ENCODE results near the gene VTI1A.

GRCh38 chr10:112713411-112713810 lies 266.4 kb downstream of the VTI1A start:
- TF ChIP-seq NR2F2 (IDR thresholded peaks at IDR 0.05; ENCODE audit: borderline replicate concordance, low read depth) (no peak), EZH2 (conservative IDR thresholded peaks at IDR 0.05; ENCODE audit: low read depth, low read length) (no peak), CBFB (CRISPR knock-in tag; IDR thresholded peaks at IDR 0.05) (no peak), THAP11 (CRISPR knock-in tag; IDR thresholded peaks at IDR 0.05) (no peak)

Data from HepG2 (cell line).